Measurements from ENCODE around the gene KHSRP.
"Not testable (repeated sequence)": the region's sequence is repeated elsewhere in the genome, so short reads cannot be mapped to it uniquely, and the experiment has no call there.

KHSRP gene

DNA sequence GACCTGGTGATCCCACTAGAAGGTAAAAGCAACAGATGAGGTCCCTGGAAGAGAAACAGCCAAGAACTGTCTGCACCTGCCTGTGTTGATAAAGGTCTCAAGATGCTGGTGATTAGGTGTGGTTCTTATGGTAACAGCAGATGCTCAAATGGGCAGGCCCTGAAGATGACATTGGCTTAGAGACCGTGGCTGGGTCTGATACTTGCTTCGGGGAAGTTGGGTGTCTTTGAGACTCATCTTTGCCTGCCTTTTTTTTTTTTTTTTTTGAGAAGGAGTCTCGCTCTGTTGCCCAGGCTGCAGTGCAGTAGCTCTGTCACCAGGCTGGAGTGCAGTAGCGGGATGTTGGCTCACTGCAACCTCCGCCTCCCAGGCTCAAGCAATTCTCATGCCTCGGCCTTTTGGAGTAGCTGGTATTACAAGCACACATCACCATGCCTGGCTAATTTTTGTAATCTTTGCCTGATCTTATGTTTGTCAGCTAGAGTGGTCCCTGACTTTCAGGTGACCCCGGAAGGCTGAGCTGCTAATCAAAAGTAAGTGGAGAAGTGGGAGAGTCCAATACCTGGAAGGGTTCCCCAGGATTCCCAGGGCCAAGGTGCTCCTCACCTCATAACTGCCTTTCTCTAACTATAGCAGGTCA, 27.1 kb upstream of the KHSRP start:
- DNase-seq (ENCODE audit: low read depth), result no peak

DNA sequence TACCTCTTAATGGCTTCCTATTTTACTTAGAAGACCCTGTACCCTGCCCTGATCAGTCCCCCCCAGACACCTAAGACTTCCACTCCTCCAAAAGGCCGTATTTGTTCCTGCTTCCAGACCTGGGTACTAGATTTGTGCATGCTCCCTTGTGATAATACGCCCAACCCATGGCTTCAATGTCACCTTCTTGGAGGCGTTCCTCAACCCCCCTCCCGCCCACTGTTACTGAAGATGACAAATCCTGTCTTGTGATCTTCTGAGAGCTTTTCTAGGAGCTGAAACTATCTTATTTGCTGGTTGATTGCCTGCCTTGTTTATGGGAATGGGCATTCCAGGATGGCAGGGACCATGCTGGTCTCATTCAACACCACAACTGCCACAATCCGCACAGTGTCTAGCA, 25.6 kb upstream of the KHSRP start:
- DNase-seq (ENCODE audit: low read depth), result no peak

- no peak for DNase-seq (ENCODE audit: low read depth)
Observed at GRCh38 chr19:6448045-6448444, 23.4 kb upstream of the KHSRP start.

GRCh38 chr19:6446452-6446851, 21.8 kb upstream of the KHSRP start:
- DNase-seq (ENCODE audit: low read depth), result no peak

DNA sequence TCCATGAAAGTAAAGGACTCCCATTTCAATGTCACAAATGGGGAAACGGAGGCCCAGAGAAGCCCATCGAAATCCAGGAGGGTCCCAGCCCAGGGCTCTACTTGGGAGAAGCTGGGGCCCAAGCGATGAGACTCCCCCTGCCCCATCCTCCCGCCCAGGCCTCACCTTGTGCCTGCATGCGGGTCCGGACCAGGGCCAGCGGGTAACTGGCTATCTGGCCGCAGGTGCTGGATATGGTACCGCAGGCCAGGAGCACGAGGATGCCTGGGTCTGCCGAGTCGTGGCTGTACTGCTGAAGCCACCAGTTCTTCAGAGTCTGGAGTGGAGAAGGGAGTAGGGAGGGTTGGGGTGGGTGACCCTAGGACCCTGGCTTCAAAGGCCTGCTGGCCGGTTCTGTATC, 19.4 kb upstream of the KHSRP start:
- no peak for DNase-seq (ENCODE audit: low read depth)

GRCh38 chr19:6442087-6442688, 17.6 kb upstream of the KHSRP start:
- DNase-seq (ENCODE audit: low read depth), result no peak

GRCh38 chr19:6440905-6441304, 16.3 kb upstream of the KHSRP start:
- DNase-seq (ENCODE audit: low read depth), result no peak

- DNase-seq (ENCODE audit: low read depth), result no peak
Observed at GRCh38 chr19:6439743-6440142, 15.1 kb upstream of the KHSRP start.

DNA sequence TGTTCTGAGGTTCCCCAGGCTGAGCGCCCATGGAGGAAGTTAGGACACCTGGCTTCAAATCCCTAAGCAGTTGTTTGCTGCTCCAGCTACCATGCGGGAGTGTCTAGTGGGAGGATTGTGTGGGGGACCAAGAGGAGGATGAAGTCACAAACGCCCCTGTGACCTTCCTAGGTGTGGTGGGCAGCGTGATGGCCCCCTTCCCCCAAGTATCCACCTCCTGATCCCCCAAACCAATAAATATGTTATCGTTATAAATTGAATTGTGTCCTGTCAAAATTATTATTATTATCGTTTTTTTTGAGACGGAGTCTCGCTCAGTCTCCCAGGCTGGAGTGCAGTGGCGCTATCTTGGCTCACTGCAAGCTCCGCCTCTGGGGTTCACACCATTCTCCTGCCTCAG, 9.1 kb upstream of the KHSRP start, which contains the start of gene SLC25A41:
Gene SLC25A41, minus strand, starts transcription at position 101 of the 400 bp plus-strand sequence. Its CDS starts 70 bp downstream, at position 31.
- DNase-seq (ENCODE audit: low read depth), result no peak

DNA sequence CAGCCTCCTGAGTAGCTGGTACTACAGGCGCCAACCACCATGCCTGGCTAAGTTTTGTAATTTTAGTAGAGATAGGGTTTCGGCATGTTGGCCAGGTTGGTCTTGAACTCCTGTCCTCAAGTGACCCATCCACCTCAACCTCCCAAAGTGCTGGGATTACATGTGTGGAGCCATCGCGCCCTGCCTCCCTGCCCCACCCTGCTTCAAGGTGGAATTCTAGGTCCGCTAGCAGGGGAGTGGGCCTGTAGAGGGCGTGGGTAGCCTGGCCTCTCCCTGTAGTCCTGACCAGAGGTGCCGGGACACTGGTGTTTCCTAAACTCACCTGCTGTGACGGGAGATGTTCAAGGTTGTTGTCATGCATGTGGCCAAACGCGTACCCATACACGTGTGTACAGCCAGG, 8.6 kb upstream of the KHSRP start:
- no peak for DNase-seq (ENCODE audit: low read depth)

GRCh38 chr19:6431891-6432290, 7.3 kb upstream of the KHSRP start:
- no peak for DNase-seq (ENCODE audit: low read depth)

GRCh38 chr19:6429419-6430221, 5.0 kb upstream of the KHSRP start:
- no peak for DNase-seq (ENCODE audit: low read depth)

- DNase-seq (ENCODE audit: low read depth), result not testable (repeated sequence)
Observed at GRCh38 chr19:6428692-6429418, 4.2 kb upstream of the KHSRP start.

DNA sequence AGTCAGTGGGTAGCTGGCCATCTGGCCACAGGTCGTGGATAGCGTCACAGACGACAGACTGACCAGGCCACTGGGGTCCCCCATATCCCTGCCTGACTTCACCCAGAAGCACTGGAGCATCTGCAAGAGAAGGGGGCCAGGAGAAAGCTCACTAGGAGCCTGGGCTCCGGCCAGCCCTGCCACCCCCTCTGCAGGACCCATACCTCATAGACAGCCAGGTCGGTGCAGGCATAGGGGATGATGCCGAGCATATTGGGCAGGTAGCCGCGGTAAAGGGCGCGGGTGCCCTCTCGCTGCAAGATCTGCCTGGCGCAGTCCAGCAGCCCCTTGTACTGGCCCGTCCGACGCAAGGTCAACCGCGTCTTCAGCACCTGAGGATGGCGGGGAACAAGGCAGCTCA, 2.5 kb upstream of the KHSRP start:
- no peak for DNase-seq (ENCODE audit: low read depth)

DNA sequence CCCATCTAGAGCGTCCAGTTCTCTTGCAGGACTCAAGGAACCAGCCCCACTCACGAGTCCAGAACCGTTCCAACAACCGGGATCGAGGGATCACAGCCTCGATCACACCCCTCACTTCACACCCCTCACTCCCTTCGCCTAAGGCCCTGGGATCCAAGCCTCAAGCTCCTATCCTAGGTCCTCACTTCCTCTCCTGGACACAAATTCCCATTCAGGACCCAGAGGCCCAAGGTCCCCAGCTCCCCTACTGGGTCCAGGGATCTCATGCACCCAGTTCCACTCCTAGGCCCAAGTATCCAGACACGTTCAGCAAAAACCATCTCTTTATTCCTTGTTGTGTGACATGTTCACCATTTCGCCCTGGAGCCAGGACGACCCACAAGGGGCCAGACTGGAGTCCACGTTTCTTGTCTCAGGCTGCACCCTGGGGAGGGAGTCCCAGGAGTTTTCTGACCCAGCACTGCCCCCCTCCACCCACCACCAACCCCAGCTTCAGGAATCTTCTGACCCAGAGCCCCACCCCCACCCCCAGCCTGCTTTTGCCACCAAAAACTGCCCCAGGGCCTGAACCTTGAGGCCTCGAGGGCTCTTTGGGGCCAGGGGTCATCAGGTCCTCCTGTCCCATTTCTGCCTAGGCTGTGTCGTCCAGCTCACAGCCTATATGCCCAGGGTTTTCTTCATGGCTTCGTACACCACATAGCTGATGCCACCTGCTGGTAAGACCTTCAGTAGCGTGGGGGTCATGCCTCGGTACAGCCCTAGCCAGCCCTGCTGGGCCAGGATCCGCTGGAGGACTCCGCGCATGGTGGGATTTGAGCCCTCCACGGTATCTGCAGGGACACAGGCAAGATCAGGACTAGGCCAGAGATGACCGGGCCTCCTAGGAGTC, 1.4 kb upstream of the KHSRP start:
- DNase-seq (ENCODE audit: low read depth), result no peak

DNA sequence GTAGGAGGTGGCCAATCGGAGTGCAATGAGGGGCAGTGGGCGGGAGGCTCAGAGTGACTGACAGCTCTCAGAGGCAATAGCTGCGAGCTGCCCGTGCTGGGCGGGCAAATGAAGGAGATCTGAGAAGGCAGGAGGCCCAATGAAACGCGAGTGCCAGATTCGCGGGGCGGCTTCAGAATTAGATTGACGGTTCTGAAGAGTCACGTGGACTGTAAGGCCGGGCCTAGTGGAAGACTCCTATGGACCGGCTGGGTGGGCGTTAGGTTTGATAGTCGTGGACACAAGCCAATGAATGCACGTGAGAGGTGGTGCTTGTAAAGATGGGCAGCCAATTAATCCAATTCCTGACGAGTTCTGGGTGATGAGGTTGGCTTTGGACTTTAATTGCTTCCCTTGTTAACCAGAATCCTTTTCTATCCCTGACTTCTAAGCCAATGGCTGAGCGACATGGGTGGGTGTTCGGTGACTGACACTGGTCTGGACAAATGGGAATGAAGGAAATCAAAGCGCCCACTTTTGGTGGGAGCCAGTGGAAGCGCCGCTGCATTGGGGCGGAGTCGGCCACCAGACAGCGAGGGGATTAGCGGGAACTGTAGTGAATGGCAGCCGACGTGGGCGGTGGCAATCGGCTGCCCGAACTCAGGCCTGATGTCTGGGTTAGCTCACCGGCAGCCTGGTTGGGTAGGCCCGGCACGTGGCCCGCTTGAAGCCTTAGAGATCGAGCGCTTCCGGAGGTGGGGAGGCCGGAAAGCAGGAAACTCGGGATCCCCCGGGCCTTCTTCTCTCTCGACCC, 524 bp upstream of the KHSRP start:
- DNase-seq (ENCODE audit: low read depth), result peak; percentile 100

- DNase-seq (ENCODE audit: low read depth), result no peak
Observed at GRCh38 chr19:6423499-6424194, 964 bp downstream of the KHSRP start.

GRCh38 chr19:6421075-6422014, 3.3 kb downstream of the KHSRP start:
- no peak for DNase-seq (ENCODE audit: low read depth)

GRCh38 chr19:6418562-6418932, 6.1 kb downstream of the KHSRP start:
- DNase-seq (ENCODE audit: low read depth), result no peak
